C1 segment of cervical spinal cord (tissue), 14 donors: ENCODE results near the gene MCTP1.
"Not testable (repeated sequence)": the region's sequence is repeated elsewhere in the genome, so short reads cannot be mapped to it uniquely, and the experiment has no call there.

ENCODE experiments used
- DNase-seq, 14 donors: peaks; one replicate each; lab custom pipeline; 2025; lab: John Stamatoyannopoulos, UW

Gene MCTP1

DNA sequence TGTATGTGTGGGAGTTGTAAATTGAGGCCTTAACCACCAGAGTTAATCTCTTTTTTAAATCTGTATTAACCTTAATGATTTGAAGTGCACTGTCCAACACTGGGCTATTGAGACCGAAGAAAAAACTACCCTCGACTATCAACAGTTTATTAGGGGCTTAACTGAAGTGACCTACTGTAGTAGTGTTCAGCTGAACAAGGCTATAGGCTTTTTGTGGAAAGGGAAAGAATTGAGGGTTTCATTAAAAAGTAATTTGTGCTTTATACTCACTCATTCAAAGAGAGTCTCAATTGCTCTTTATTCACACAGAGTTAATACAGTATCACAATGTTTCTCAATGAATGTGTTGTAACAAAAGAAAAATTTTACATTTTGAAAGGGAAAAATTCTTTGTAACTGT is 399.0 kb downstream of the MCTP1 start:
- no peak for DNase-seq

DNA sequence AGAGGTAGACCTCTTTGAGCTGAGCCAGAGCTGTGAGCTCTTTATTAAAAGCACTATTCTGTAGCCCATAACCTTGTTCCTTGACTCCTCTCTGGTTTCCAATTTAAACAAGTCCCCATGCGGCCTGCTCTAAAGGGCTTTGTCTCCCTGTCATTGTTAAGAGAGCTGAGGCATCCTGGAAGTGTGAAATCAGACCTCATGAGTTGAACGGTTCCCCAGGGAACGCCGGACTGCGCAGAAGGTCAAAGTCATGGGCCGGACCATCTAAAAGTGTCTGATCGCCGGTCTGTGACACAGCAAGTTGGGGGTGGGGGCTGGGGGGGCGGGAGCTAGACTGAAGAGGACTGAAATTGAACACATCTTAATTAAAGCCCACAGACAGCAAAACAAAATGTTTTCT is 400.6 kb downstream of the MCTP1 start:
- DNase-seq, result peak in 2 of 14 donors; percentile 3 to 47

DNA sequence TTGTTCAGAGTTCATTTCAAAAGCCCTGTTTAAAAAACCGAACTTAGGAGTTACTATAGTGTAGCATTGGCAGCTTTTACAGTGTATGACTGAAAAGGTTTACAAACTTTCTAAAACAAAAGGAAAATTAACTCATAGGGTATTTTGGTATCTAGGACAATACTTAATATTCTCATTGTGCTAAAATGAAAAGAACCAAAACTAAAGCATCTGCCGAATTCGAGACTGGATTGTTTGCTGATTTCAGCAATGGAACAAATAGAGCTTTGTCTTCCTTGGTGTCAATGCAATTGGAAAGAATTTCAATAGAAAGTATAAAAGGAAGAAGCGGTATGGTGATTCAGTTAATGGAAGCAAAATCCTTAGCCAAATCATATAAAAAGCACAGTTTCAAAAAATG is 412.4 kb downstream of the MCTP1 start:
- DNase-seq, result no peak

DNA sequence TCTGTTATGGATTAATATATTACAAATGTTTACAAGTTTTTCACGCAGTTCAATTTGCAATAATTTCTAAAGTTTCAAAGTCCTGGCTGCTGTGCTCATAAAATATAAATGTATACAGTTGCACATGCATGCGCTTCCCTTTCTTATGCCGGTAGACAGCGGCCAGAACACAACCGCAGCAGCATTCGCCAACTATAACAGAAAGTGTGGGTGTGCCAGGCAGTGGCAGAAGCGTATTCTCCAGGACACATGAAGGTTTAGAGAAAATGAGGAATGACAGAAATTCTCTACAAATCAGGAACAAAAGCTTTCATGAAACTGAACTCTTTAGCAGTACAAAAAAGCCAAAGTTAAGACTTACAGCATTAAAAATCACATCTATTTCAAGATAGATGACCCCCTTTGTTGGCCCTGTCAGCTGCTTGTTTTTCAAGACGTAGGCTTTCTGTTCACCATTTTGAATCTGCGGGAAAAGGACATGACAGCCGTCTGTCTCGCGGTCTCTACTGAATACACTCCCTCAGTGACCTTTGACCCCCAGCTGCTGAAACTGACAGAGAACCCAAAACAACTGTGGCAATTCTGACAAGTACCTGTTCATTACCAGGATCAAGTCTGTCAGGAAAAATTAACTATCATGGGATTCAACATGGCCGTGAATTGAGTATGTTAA is 414.2 kb downstream of the MCTP1 start:
- no peak for DNase-seq

DNA sequence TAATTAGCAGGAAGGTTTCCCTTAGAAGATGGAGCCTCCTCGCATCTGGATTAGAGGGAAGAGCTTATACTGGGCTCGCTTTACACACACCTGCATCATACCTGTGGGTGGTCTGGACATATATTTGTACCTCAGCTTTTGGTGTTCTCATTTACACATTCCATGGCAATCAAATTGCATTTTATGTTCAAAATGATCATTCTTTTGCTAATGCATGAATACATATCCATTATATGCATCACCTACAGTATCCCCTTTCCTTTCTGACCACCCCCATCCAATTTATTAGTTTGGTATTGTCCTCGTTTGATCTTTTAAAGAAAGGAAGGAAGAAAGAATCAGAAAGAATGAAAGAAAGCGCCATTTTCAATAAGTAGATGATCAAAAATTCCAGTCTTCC is 415.0 kb downstream of the MCTP1 start:
- DNase-seq, result no peak

DNA sequence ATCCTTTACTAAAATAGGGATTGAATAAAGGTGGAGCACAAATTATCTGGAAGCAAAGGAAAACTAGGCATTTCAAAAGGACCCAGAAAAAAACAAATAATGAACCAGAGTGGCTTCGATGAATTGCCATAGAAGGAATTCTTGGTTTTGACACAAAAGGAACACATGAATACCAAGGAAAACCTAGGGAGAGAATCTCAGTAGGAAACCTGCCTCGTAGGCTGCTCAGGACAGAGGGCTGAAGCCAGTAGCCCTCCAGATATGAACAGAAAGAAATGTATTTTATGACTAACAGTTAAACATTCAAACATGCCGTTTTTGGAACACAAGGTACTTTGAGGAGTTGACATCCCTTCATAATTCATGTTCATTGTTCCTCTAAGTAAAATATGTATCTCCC is 420.9 kb downstream of the MCTP1 start:
- DNase-seq, result no peak

DNA sequence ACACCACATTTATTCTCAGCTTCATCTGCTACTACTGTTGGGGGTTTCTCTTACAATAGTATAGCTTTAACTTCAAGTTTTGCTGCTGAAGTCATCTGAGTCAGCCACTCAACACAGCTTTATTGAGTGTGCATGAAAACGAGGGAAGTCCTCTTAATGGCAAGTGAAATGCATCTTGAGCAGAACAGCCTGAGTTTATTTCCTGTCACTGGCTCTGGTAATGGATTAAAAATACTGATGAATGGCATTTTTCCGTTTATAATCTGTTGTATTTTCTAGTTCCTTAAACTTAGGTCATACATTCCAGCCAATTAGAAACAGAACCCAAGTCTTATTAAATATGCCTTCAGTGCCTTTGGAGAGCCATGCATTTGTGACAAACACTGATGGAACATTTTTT is 427.8 kb downstream of the MCTP1 start:
- no peak for DNase-seq

DNA sequence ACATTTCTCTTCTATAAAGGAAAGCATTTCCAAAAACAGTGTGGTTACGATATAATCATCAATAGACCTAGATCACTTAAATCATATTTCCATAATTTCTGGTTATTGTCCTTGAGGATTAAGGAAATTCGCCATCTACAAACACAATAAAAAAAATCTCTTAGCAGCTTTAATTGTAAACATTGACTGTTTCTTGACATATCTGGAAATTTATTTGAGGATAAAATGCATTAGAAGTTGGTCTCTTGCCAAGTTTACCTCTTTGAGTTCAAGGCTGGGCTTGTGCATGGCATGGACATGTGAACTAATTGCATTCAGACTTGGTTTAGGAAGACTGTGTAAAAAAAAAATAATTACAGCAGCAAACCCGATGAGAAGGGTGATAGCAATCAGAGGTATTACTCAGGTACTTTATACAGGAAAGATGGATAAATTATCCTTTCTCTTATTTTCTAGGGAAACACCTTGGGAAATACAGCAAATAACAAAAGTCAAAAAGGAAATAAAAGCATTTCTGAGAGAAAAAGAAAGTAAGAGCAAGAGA is 428.6 kb downstream of the MCTP1 start:
- no peak for DNase-seq

DNA sequence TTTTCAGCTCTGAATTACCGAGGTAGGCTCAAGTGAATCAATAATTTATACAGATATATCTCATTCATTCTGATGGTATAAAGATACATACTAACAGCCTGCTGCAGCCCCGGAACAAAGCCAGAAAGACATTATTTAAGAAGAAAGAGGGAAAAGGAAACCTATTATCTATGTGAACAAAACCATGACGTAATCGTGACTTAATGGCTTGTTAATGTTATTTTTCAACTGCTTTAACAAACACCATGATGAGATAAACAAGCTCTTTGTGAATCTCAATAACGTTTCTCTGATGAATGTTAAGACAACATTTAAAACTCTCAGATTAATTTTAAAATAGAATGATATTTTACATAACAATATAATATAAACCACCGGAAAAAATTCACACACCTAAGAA is 429.4 kb downstream of the MCTP1 start:
- DNase-seq, result no peak

DNA sequence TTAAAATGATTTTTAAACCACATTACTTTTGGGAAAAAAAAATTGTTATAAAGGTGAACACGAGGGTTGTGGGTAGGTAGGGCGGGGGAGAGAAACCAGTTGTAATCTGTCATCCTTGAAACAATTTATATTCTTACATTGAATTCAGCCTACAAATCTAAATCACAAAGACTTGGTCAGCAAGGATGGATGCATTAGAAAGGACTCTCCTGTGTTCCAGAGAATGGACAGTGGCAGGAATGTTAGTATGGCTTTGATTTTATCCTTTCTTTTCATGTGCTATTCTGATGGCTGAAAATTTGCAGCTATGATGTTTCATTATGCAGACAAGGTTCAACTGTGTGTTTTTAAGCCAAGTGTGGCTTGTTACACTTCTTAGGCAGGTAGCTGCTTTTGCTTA is 431.8 kb downstream of the MCTP1 start:
- DNase-seq, result no peak

DNA sequence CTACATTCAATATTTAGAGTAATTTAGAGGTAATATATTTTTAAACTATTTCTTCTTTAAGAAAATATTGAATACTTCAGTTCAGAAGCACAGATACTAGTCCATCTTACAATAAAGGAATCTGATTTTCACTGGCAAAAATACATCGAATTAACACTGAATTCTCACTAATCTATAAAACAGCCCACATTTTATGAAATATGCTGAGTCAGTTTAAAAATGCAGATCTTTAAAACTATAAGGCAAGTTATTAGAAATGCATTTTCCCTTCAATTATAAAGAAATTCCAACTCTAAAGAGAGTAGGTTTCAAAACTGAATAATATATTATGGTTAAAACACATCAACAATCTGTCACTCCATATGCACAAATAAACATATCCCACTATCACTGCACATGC is 433.9 kb downstream of the MCTP1 start:
- DNase-seq, result no peak

DNA sequence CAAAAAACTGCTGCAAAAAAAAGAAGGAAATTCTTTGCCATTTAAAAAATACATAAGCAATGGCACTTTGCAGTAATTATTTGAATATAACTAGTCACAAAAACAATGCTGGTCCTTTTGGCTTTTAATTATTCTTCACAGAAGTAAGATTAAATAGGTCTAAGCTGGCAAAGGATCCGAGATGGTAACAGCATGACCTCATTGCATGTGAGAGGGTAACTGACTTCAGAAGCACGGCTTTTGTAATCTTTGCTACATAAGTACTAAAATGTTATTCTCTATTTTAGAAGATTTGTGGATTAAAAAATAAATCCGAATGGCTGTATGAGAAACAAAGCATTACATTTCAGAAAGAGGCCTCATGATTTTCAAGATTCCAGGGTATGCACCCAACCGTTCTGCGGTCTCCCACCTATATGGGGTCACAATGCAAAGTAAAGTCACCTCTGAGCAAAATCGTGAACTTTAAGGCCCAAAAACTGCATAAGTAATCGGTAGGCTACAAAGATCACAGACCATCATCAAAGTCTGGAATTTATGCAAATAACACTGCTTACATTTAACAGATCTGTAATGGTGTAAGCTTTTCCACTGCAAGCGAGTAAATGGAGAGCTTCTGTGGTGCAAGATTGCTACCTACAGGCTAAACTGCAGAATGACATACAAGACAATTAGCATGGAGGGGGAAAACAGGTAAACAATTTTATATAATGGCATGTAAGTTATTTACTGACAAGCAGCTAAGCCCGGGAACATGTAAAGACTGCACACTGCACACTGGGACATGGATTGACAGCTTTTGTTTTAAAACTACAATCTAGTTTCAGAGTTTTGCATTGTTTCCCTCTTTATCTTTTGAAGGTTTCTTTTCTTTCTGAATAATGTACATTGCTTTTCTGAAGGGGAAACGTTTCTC is 434.8 kb downstream of the MCTP1 start:
- peak in 3 of 14 donors; percentile 0 to 86 (median 0) for DNase-seq

DNA sequence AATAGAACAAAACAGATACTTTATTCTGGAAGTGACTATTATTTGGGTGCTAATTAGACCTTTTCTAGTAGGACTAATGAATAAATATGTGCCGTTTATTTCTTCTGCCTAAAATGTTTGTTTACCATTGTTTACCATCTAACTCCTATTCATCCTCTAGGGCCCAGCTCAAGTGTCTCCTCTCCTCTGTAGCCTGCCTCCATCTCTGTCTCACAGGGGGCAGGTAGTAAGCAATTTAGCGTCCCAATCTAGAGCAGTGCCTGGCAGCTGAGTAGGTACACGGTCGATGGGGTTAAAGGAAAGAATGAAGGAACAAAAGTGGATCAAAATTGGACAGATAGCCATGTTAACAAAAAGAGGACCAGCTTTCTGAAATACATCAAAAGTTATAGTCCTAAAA is 435.6 kb downstream of the MCTP1 start:
- DNase-seq, result no peak

DNA sequence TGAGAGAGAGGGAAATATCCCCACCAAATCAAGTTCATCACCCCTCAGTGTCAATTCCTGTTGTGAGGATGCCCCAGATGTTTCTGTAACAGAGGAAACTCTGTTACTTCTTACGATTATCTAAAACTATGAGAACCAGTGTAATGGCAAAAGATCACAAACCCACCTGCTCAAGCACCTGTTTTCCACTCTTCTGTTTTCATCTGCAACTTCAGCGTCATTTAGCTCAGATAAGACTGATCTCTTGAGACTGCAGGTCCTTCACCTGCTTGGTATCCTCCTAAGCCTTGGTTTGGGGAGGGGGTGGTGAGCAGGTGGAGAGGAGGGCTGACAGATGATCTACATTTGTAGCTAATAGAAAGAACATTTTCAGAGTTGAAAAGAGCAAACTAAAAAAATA is 437.2 kb downstream of the MCTP1 start:
- no peak for DNase-seq

DNA sequence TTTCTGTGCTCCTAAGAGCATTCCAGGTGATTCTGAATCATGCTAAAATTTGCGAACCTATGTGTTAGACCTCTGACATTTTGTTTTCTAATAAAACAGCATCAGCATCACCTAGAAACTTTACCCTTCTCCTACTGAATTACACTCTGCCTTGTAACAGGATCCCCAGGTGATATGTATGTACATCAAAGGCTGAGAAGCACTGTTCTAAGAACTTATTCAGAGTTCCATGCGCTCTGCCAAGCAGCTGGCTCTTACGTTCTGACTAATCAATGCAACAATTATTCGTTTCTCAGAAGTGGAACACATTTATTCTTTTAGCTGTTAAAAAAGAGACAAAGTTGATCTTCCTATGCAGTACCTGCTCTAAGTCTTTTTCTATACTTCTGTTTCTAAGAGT is 437.9 kb downstream of the MCTP1 start:
- no peak for DNase-seq

DNA sequence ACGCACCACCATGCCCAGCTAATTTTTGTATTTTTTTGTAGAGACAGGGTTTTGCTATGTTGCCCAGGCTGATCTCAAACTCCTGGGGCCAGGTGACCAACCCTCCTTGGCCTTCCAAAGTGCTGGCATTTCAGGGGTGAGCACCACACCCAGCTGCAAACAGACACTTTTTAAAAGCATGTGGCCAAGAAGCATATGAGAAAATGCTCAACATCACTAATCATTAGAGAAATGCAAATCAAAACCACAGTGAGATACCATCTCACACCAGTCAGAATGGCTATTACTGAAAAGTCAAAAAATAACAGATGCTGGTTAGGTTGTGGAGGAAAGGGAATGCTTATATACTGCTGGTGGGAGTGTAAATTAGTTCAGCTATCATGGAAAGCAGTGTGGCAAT is 439.2 kb downstream of the MCTP1 start:
- DNase-seq, result not testable (repeated sequence)

DNA sequence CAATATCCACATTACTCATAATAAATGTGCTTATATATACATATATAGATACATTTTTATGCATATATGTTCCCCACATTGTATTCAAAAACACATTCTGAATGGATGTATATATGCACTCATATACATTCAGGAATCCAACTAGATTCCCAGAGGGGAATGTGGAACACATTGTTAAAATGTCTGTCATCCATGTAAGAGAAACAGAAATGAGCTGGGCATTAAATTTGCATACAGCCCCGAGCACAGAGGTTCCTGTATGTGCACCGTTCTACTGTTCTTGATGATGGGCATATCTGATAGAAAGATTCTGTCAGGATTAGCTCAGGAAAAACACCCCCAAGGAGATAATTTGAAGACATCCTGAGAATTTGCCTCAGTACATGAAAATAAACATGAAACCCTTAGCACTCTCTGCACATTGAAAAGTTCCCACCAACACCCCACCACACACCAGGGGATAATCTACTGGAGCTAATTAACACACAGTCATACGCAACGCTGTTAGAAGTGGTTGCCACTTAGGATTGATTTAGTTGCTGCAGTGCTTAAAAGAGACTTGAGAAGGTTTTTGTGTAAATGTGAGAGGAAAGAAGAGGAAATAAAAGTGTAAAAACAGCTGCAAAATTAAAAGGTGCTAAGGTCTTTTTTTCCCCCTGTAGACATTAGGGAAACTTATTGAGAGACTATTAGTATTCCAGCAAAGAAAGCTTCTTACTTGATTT is 443.1 kb downstream of the MCTP1 start:
- DNase-seq, result no peak

DNA sequence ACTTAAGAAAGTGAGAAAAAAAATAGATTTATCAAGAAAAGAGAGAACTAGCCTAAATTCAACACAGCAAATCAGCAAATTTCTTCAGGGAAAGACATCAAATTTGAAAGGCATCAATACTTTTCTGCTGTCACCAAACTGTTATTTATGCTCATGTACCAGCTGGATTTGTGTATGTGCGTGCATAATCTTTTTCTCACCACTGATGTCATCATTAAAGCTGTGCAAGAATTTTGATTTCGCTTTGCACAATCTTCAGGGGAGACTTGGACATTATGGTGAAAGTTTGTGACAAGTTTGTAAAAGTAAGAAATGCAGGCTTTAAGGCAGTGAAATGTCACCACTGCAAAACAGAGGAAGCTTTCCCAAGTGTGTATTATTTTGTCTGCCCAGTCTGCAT is 451.0 kb downstream of the MCTP1 start:
- no peak for DNase-seq

DNA sequence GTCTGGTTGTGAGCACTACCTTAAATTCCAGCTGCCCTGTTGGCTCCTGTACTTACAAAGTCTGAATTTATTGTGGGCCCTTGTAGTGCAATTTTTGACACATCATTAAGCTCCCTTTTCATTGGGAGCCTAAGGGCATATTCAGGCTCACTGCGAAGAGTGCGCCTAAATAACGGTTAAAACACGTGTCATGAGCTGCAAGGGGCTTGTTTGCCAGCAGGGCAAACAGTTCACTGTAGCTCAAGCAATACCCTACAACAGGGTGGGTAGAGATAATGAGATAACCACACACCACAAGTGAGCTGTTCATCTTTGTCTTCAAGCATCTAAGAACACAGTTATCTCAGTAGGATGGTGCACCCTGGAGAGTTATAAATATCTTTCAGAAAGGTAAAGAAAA is 452.2 kb downstream of the MCTP1 start:
- no peak for DNase-seq

DNA sequence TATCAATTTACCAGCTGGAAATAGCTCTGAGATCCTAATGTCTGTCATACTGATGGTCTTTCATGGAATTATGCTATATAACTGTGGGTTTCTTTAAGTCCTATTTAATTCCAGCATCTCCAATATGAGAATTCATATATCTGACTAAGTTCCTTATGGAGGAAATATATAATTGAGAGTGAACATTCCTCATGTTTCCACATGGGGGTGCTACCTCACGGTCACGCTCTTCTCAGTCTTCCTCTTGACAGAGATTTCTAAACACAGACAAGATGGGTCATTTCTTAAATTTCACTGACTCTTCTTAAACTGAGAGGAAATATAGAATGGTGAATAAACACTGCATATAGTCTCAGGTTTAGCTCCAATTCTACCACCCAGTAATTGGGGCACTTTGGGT is 454.4 kb downstream of the MCTP1 start:
- no peak for DNase-seq

DNA sequence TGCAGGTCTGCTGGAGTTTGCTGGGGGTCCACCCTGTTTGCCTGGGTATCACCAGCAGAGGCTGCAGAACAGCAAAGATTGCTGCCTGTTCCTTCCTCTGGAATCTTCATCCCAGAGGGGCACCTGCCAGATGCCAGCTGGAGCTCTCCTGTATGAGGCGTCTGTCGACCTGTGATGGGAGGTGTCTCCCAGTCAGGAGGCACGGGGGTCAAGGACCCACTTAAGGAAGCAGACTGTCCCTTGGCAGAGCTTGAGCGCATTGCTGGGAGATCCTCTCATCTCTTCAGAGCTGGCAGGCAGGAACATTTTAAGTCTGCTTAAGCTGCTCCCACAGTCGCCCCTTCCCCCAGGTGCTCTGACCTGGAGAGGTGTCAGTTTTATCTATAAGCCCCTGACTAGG is 456.7 kb downstream of the MCTP1 start:
- DNase-seq, result not testable (repeated sequence)

DNA sequence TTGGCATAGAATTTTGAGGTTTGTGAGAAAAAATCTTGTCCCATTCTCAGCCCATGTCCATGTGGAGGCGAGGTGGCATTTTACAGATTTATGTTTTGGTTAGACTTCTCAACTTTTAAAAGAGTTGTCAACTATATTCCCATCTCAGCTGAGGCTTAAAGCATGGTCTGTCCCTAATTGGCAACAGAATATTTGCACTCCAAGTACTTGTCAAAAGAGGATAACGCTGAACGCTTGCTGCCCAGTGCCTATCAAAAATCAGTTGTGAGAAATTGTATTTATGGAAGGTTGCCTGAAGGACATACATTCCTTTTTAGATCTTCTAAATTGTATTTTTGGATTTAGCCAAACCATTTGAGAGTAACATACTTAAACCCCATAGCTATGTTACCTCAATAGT is 464.4 kb downstream of the MCTP1 start:
- no peak for DNase-seq
